Left lung (tissue), 10 donors: Measurements from ENCODE around the gene COG3. TPM values are rescaled to one million over a fixed set of nuclear protein-coding genes. Genes with fewer than 3 reads are reported as not detected.

Experiments used
- ATAC-seq: fragments of 200-7000 bp; cut with Tn5 transposase; one replicate; pipeline ENCODE4 v1.9.1; 2020; ENCODE audit warnings: moderate library complexity
- DNase-seq, 4 donors: peaks; one replicate each; pipeline ENCODE4 v3.0.0-alpha.2; 2013 to 2020
- H3K27ac ChIP-seq, 2 donors: fragments of 200-600 bp; sonication (generic) in 1 of 2; one replicate each; pipeline versions ENCODE4 v1.5.0 to v1.8.0; 2020 to 2021
- H3K27me3 ChIP-seq, 2 donors: fragments of 200-600 bp; sonication (generic) in 1 of 2; one replicate each; pipeline versions ENCODE4 v1.5.0 to v1.8.0; 2020 to 2021
- H3K36me3 ChIP-seq, 2 donors: fragments of 200-600 bp; sonication (generic) in 1 of 2; one replicate each; pipeline versions ENCODE4 v1.5.0 to v1.8.0; 2020 to 2021
- H3K4me1 ChIP-seq, 2 donors: fragments of 200-600 bp; one replicate each; pipeline ENCODE4 v1.8.0; 2021
- H3K4me3 ChIP-seq, 2 donors: fragments of 200-600 bp; sonication (generic) in 1 of 2; one replicate each; pipeline versions ENCODE4 v1.5.0 to v1.8.0; 2020 to 2021; ENCODE audit warnings: mild to moderate bottlenecking in 1 of 2
- H3K9me3 ChIP-seq, 2 donors: fragments of 200-600 bp; sonication (generic) in 1 of 2; one replicate each; pipeline versions ENCODE4 v1.5.0 to v1.8.0; 2020 to 2021
- intact Hi-C, 2 donors: fragments of 100-400 bp; cut with DNase I; formaldehyde crosslinking; loops; one replicate each; pipeline versions ENCODE4 v1.11.2 to v1.14.2; 2022
- polyA plus RNA-seq, 6 donors: library from polyadenylated mRNA; unstranded; fragments of 120-200 nt; gene quantifications; one replicate each; pipeline ENCODE4 v1.2.1, GENCODE V29; 2013; ENCODE audit not compliant: insufficient read length in 6 of 6
- total RNA-seq, 2 donors: library from RNA; stranded (reverse); fragmentation: NEBNext Ultra II Directional; extraction: Animal tissue kit (Norgen Biotek cat#: 25700); gene quantifications; one replicate each; pipeline ENCODE4 v1.2.1, GENCODE V29; 2021
- TF ChIP-seq, protein P1 (sequence below), 2 donors: fragments of 200-600 bp; sonication (generic) in 1 of 2; IDR thresholded peaks; one replicate each; pipeline versions ENCODE4 v1.5.0 to v1.8.0; 2021; ENCODE audit warnings: antibody characterized with exemption in 2 of 2
- donor health status: DM: no; HTN: yes; CAD: no.
- donor health status: DM: no; HTN: no; CAD: no.

The COG3 gene
- total and polyA plus RNA-seq, 8 donors, result 20.6 to 37.8 (median 34.9) TPM

DNA sequence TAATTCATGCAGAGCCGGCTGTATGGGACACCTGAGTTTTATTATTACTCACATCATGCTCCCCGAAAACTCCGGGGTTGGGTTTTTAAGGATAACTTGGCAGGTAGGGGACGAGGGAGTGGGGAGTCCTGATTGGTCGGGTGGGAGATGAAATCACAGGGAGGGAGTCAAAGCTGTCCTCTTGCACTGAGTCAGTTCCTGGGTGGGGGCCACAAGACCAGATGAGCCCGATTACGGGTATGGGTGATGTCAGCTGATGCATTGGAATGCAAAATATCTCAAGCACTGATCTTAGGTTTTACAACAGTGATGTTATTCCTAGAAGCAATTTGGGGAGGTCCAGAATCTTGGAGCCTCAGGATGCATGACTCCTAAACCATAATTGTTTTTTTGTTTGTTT lies 18.6 kb upstream of the COG3 start:
- no peaks in the 10 kb centered on the region for H3K36me3 ChIP-seq
- no peak for DNase-seq
- no peak for ATAC-seq
- intact Hi-C loops, result no loop called here
- TF ChIP-seq, protein P1, sequence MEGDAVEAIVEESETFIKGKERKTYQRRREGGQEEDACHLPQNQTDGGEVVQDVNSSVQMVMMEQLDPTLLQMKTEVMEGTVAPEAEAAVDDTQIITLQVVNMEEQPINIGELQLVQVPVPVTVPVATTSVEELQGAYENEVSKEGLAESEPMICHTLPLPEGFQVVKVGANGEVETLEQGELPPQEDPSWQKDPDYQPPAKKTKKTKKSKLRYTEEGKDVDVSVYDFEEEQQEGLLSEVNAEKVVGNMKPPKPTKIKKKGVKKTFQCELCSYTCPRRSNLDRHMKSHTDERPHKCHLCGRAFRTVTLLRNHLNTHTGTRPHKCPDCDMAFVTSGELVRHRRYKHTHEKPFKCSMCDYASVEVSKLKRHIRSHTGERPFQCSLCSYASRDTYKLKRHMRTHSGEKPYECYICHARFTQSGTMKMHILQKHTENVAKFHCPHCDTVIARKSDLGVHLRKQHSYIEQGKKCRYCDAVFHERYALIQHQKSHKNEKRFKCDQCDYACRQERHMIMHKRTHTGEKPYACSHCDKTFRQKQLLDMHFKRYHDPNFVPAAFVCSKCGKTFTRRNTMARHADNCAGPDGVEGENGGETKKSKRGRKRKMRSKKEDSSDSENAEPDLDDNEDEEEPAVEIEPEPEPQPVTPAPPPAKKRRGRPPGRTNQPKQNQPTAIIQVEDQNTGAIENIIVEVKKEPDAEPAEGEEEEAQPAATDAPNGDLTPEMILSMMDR (IDR thresholded peaks at IDR 0.05), result no peak
- no peaks in the 10 kb centered on the region for H3K27me3 ChIP-seq
- H3K4me1 ChIP-seq, result peaks cover 0 to 7% of the 10 kb centered on the region in 2 donors
- no peak overlapping the region for H3K27ac ChIP-seq
- H3K9me3 ChIP-seq, result no peaks in the 10 kb centered on the region
- no peak overlapping the region for H3K4me3 ChIP-seq

DNA sequence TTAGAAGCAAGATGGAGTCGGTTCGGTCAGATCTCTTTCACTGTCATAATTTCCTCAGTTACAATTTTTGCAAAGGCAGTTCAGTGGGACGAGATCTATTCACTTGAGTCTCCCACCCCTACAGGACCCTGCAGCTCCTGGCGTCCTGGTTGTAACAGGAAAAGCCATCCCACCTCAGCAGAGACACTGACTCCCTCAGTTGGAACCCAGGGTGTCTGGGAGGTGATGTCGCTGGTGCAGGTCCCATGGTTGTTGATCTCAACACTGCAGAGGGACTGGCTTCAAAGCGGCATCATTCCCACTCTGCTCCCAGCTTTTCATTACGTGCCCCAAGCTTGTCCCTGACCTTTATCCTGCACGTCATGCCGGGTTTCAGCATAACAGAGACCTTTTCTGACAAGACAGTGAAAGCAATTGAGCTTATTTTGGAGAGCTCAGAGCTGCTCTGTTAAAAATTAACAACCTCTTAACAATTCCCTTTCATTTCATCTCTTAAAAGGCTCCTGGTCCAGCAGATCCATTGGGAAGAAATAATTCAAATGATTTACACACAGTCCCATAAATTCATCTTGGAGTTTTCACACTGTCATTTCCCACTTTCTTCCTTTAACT lies 17.6 kb upstream of the COG3 start:
- Histone ChIP-seq H3K36me3 (no peaks in the 10 kb centered on the region), H3K27me3 (no peaks in the 10 kb centered on the region), H3K27ac (no peak overlapping the region), H3K4me1 (no peaks in the 10 kb centered on the region), H3K4me3 (no peak overlapping the region), H3K9me3 (no peaks in the 10 kb centered on the region)
- no peak for ATAC-seq
- TF ChIP-seq, protein P1 (IDR thresholded peaks at IDR 0.05), result no peak
- DNase-seq, result no peak
- intact Hi-C loops, result no loop called here

DNA sequence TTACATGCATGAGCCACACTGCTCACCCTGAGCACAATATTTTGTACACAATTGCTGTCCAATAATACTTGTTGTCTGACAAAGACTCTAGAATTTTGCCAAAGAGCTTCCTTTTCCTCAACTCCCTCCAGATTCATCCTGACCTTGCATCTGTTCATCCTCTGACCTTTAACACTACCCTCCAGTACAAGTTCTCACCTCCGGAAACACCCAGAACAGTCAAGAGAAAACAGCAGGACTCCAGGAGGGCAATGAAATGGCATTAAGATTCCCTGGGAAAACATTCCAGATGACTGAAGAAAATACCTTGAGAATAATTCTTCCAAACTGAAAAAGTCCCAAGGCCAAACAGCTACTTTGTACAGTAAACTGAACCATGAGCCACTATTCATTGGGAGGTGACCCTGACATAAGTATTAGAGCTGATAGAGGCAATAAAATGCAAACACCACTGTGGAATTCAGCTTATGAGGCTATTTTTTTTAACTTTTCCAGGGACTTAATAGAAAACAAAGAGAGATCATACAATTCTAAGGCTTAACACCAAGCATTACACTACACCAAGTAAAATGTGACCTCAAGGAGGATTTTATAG lies 15.7 kb upstream of the COG3 start:
- ATAC-seq, result no peak
- no peak overlapping the region for H3K27ac ChIP-seq
- TF ChIP-seq, protein P1 (IDR thresholded peaks at IDR 0.05), result no peak

DNA sequence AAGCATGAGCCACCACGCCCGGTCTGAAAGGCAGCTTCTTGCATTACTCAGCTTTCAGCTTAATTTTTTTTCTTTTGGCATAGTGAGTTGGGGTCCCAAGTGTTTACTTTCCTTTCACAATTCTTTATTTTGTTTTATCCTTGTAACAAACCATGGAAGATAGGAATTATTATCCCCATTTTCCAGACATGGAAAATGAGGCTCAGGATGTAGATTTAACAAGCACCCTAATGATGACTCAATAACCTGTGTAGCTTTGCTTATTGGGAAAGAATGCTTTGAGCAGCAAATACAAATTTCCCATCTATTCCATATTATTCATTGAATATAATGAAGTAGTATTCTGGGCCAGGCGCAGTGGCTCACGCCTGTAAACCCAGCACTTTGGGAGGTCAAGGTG lies 13.5 kb upstream of the COG3 start:
- no peaks in the 10 kb centered on the region for H3K4me1 ChIP-seq
- ATAC-seq (no peak), DNase-seq (no peak)
- no peak overlapping the region for H3K27ac ChIP-seq
- intact Hi-C loops, result no loop called here
- no peaks in the 10 kb centered on the region for H3K9me3 ChIP-seq
- TF ChIP-seq, protein P1 (IDR thresholded peaks at IDR 0.05), result no peak
- H3K36me3 ChIP-seq, result no peaks in the 10 kb centered on the region
- no peaks in the 10 kb centered on the region for H3K27me3 ChIP-seq
- no peak overlapping the region for H3K4me3 ChIP-seq

More for the DNA sequence above, 15.7 kb upstream of the COG3 start:
- DNase-seq, result no peak
- intact Hi-C loops, result no loop called here
- Histone ChIP-seq H3K4me1 (no peaks in the 10 kb centered on the region), H3K36me3 (no peaks in the 10 kb centered on the region), H3K4me3 (no peak overlapping the region), H3K27me3 (no peaks in the 10 kb centered on the region), H3K9me3 (no peaks in the 10 kb centered on the region)

DNA sequence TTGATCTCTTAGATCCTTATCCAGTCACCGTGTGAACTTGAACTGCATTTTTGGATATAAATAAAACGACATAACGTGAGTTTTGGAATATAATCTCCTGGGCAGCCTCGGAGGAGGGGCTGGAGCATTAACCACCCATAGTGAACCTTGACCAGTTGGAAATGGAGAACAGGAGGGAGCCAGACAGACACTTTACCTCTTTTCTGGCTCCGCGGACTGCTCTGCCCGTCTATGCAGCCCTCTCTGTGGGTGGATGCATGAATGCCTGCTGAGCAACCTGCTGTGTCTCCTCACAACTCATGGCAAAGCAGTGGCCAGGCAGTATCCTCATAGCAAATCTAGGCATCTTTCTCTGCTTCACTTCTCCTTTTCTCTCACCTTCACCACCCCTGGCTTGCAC lies 10.5 kb upstream of the COG3 start:
- Histone ChIP-seq H3K4me1 (no peaks in the 10 kb centered on the region), H3K27me3 (no peaks in the 10 kb centered on the region), H3K4me3 (no peak overlapping the region), H3K36me3 (no peaks in the 10 kb centered on the region), H3K9me3 (peaks cover 0 to 11% of the 10 kb centered on the region in 2 donors), H3K27ac (no peak overlapping the region)
- TF ChIP-seq, protein P1 (IDR thresholded peaks at IDR 0.05), result no peak
- no peak for DNase-seq
- intact Hi-C loops, result no loop called here
- ATAC-seq, result no peak
